Left lobe of liver (tissue), 2 donors: ENCODE results near the gene TRPM7. TPM values are rescaled to one million over a fixed set of nuclear protein-coding genes. Genes with fewer than 3 reads are reported as not detected.
"Not testable (repeated sequence)": the region's sequence is repeated elsewhere in the genome, so short reads cannot be mapped to it uniquely, and the experiment has no call there.

ENCODE experiments used
- ATAC-seq: fragments of 200-7000 bp; cut with Tn5 transposase; one replicate; pipeline ENCODE4 v1.9.1; 2020; ENCODE audit warnings: mild to moderate bottlenecking, moderate library complexity
- DNase-seq: peaks from one replicate; pipeline ENCODE4 v3.0.0-alpha.2; 2020; ENCODE audit warnings: low spot score
- total RNA-seq: library from RNA; stranded (reverse); gene quantifications from one replicate; pipeline ENCODE4 v1.2.1, GENCODE V29; 2021
- donor health status: DM: no; HTN: no; CAD: no; lungs with moderate emphysema.
- donor health status: DM: no; HTN: yes; CAD: no.

TRPM7 gene
- total RNA-seq, 1 donor from 2014 or later = 21.6 TPM

DNA sequence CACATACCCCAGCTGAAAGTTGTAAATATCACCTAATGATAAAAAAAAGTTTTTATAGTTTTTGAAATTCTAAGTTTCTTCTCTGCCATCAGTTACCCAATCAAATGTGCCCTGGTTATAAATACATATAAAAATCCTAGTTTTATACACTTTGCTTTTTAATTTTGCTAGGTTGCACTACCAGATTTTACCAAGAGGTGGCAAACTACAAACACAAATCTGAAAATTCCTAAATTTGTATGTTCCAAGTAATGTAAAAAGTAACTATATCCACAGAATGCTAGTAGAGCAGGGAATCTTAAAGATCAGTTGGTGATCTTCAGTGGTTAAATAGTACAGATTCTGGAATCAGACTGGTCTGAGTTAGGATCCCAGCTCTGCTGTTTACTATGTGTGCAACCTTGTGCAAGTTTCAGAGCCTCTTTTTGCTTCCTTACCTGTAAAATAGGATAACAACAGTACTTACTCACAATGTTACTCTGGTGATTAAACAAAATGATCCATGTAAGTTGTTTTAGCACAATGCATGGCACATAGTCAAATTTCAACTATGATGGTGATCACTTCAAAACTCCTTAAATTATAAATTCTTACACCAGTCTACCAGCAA lies 11.0 kb downstream of the TRPM7 start:
- no peak for DNase-seq
- peak; percentile 32 for ATAC-seq

GRCh38 chr15:50670115-50670514 lies 16.5 kb downstream of the TRPM7 start:
- no peak for ATAC-seq
- no peak for DNase-seq

DNA sequence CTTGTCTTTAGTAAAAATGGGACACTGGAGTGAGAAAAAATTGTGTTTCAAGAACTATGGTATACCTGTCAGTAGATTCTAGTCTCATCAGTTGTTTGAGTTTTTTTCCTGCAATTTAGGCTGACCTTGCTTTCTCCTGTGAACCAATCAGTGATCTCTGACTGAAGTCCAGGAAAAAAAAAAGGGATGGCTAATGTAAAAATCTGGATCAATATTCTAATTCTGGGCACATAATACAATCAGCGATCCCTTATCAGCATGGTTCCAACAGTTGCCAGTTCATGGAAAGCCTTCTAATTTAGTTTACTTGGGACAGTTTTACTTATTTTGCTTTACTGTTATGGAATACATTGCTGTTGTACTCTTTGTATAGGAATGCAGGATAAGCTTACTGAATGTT lies 17.0 kb downstream of the TRPM7 start:
- peak; percentile 79 for ATAC-seq
- DNase-seq = no peak

GRCh38 chr15:50665938-50666337 lies 20.7 kb downstream of the TRPM7 start:
- DNase-seq = no peak
- ATAC-seq = no peak

GRCh38 chr15:50655555-50655954 lies 31.0 kb downstream of the TRPM7 start:
- ATAC-seq = no peak
- DNase-seq = no peak

DNA sequence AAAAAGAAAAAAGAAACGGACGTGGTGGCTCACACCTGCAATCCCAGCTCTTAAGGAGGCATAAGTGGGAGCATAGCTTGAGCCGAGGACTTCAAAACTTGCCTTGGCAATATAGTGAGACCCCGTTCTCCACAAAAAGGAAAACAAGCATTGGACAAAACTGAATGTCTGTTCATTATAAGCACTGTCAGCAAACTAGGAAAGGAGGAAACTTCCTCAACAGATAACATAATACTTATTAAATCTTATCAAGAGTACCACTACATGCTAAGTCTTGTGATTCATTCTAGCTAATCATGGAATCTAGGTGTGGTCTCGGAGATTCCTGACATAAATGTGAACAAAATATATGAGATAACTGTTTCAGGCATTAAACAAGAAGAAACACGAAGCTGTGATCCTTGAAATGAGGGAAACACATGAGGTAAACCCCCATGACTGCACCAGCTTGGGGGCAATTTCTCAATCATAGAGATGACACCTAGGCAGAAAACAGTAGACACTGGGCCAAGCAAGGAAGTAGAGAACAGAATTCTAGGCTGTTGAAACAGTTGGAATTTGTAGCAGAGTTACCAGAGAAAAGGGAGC lies 33.3 kb downstream of the TRPM7 start:
- ATAC-seq = no peak
- DNase-seq = no peak

DNA sequence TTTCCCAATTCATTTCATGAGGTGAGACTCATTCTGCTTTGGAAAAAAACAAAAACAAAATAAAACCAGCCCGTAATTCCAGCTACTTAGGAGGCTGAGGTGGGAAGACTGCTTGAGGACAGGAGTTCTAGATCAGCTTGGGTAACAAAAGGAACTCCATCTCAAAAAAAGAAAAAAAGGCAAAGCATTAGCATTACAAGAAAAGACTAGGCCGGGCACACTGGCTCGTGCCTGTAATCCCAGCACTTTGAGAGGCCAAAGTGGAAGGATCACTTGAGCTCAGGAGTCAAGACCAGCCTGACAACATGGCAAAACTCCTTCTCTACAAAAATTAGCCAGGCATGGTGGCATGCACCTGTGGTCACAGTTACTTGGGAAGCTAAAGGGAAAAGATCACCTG lies 33.9 kb downstream of the TRPM7 start:
- DNase-seq = no peak
- ATAC-seq = no peak

- DNase-seq (no peak), ATAC-seq (no peak)
These were observed 45.3 kb downstream of the TRPM7 start for GRCh38 chr15:50641318-50641717.

DNA sequence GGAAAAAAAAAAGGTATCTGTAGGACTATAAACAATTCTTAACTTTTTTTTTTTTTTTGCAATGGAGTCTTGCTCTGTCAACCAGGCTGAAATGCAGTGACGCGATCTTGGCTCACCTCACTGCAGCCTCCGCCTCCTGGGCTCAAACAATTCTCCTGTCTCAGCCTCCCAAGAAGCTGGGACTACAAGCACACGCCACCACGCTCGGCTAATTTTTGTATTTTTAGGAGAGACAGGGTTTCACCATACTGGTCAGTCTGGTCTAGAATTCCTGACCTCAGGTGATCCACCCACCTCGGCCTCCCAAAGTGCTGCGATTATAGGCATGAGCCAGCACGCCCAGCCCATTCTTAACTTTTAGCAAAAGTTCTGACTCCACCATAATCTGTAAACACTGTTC lies 50.5 kb downstream of the TRPM7 start:
- DNase-seq (no peak), ATAC-seq (no peak)

DNA sequence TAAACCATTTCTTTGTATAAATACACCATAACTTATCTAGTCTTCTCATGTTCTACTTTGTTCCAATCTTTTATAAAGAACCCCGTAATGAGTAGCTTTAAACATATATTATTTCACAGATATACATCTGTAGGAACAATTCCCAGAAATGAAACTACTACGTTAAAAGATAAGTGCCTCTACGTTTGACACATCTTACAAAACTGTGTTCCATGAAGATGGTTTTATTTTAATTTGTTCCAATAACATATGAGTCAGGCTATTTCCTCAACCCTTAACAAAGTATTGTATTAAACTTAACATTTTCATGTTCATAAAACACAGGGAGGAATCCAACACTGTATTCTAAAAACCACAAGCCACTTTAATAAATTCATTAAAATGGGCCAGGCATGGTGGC lies 52.9 kb downstream of the TRPM7 start:
- ATAC-seq = no peak
- DNase-seq = no peak

GRCh38 chr15:50628421-50628820 lies 58.2 kb downstream of the TRPM7 start:
- DNase-seq (no peak), ATAC-seq (no peak)

GRCh38 chr15:50627351-50628055 lies 59.1 kb downstream of the TRPM7 start:
- no peak for DNase-seq
- ATAC-seq = no peak

- ATAC-seq = no peak
These were observed 61.9 kb downstream of the TRPM7 start for GRCh38 chr15:50624616-50625168.

DNA sequence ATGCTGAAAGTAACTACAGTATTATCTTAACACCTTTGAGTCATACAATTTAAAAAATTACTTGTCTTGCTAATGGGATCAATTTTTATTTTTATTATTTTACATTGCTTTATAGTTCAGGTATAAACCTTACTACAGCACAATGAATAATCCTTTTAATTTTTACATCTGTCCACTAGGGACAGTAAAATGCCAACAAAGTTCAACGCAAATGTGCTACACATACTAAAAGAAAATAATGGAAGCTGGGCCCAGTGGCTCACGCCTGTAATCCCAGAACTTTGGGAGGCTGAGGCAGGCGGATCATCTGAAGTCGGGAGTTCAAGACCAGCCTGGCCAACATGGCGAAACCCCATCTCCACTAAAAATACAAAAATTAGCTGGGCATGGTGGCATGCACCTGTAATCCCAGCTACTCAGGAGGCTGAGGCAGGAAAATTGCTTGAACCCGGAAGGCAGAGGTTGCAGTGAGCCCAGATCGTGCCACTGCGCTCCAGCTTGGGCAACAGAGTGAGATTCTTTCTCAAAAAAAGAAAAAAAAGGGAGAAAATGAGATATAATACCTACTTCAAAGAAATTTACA lies 64.1 kb downstream of the TRPM7 start:
- ATAC-seq = peak; percentile 66
- DNase-seq = not testable (repeated sequence)

More at GRCh38 chr15:50624616-50625168, 61.9 kb downstream of the TRPM7 start:
- DNase-seq = no peak

DNA sequence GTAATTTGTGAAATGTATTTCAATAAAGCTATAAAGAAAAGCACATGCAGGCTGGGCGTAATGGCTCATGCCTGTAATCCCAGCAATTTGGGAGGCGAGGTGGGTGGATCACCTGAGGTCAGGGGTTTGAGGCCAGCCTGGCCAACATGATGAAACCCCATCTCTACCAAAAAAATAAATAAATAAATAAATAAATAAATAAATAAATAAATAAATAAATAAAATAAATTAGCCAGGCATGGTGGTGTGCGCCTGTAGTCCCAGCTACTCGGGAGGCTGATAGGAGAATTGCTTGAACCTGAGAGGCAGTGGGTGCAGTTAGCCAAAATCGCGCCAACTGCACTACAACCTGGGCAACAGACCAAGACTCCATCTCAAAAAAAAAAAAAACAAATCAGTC lies 69.6 kb downstream of the TRPM7 start:
- not testable (repeated sequence) for ATAC-seq, DNase-seq

DNA sequence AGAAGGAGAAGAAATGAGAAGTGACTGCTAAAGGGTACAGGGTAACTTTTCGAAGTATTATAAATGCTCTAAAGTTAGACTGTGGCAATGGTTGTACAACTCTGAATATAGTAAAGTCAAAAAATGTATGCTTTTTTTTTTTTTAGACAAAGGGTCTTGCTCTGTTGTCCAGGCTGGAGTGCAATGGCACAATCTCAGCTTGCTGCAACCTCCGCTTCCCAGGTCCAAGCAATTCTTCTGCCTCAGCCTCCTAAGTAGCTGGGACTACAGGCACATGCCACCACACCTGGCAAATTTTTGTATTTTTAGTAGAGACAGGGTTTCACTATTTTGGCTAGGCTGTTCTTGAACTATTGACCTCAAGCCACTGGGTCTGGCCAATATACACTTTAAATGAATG lies 70.0 kb downstream of the TRPM7 start:
- not testable (repeated sequence) for ATAC-seq, DNase-seq

GRCh38 chr15:50613600-50613999 lies 73.0 kb downstream of the TRPM7 start:
- ATAC-seq = no peak
- no peak for DNase-seq

DNA sequence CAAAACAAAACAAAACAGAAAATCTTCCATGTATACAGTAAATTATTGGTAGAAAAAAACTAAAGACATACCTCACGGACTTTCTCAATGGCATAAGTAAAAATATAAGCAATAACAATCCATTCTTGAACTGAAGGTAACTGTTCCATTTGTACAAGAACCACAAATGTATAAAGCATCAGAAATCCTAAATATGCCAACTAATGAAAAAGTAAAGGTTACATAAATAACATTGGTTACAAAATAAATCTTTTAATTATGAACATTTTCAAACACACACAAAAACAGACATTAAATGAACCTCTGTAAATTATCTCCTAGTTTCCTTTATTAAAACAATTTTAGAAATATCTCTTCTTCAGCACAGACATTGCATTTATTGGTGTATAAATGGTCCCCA lies 79.5 kb downstream of the TRPM7 start:
- no peak for DNase-seq
- no peak for ATAC-seq

DNA sequence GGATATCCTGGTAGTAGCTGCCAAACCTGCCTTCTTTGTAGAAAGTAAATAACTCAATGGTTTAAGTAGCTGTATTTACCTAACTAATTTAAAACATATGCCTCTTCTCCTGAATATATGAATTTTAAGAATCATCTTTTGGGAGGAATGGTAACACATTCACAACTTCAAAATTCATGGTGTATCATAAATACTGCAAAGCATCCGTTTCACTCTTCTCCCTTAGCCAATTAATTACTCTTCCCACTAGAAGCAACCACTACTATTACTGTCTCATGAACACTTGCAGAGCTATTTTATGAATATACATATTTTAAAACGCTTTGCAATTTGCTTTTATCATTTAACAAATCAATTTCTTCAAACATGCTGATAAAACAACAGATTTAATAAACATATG lies 81.1 kb downstream of the TRPM7 start:
- ATAC-seq = no peak

GRCh38 chr15:50602028-50602427 lies 84.6 kb downstream of the TRPM7 start:
- ATAC-seq, DNase-seq: not testable (repeated sequence)

More for the DNA sequence above, 81.1 kb downstream of the TRPM7 start:
- no peak for DNase-seq

GRCh38 chr15:50594311-50594710 lies 92.3 kb downstream of the TRPM7 start:
- DNase-seq = no peak
- ATAC-seq = no peak

DNA sequence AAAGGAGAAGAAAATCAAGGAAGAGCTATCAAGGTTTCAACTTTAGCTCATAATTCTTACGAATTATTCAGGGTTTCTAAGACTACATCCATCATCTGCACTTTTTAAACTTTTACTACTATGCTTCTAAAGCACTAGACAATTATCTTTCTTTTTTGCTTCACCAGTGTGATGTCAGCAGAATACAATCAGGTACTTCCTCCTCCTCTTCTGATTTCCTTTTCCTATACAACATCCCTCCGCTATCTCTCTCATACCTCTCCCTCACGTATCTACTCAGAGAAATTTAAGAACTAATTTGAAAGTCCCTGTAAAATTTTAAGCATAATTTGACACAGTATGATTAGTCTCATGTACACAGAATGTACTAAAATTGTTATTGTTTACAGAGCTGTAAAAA lies 92.8 kb downstream of the TRPM7 start:
- no peak for DNase-seq

More for the DNA sequence above, 92.8 kb downstream of the TRPM7 start:
- ATAC-seq = no peak
